Glutamatergic neuron (in vitro differentiated cells): ENCODE measurements around the gene ZNF782. TPM values are rescaled to one million over a fixed set of nuclear protein-coding genes. Genes with fewer than 3 reads are reported as not detected.
"Not testable (repeated sequence)": the region's sequence is repeated elsewhere in the genome, so short reads cannot be mapped to it uniquely, and the experiment has no call there.

Experiments used
- DNase-seq: peaks from one replicate; pipeline ENCODE4 v3.0.0; 2022
- H3K27ac Mint-ChIP-seq: one replicate; pipeline ENCODE4 v1.8.0; 2020; ENCODE audit warnings: mild to moderate bottlenecking, mixed read lengths, inconsistent platforms; ENCODE audit not compliant: unreplicated experiment
- H3K27me3 Mint-ChIP-seq: one replicate; pipeline ENCODE4 v1.8.0; 2020; ENCODE audit warnings: mild to moderate bottlenecking, moderate library complexity, mixed read lengths, inconsistent platforms; ENCODE audit not compliant: unreplicated experiment
- H3K36me3 Mint-ChIP-seq: one replicate; pipeline ENCODE4 v1.8.0; 2020; ENCODE audit warnings: mild to moderate bottlenecking, mixed read lengths, inconsistent platforms; ENCODE audit not compliant: unreplicated experiment
- H3K4me1 Mint-ChIP-seq: one replicate; pipeline ENCODE4 v1.8.0; 2020; ENCODE audit warnings: mild to moderate bottlenecking, low read depth, mixed read lengths, inconsistent platforms; ENCODE audit not compliant: unreplicated experiment
- H3K4me3 Mint-ChIP-seq: one replicate; pipeline ENCODE4 v1.8.0; 2020; ENCODE audit warnings: mild to moderate bottlenecking, mixed read lengths, inconsistent platforms; ENCODE audit not compliant: unreplicated experiment
- H3K9me3 Mint-ChIP-seq: one replicate; pipeline ENCODE4 v1.8.0; 2020; ENCODE audit warnings: mild to moderate bottlenecking, moderate library complexity, mixed read lengths, inconsistent platforms; ENCODE audit not compliant: unreplicated experiment
- CTCF ChIP-seq: fragments of 200-600 bp; sonication (generic); IDR thresholded peaks from one replicate; pipeline ENCODE4 v1.5.0; 2021; ENCODE audit not compliant: partially characterized antibody, unreplicated experiment
- total RNA-seq: library from RNA; stranded (reverse); fragmentation: NEBNext Ultra II Directional; extraction: Animal tissue kit (Norgen Biotek cat#: 25700); gene quantifications from one replicate; pipeline ENCODE4 v1.2.1, GENCODE V29; 2021; ENCODE audit not compliant: unreplicated experiment

The ZNF782 gene
- total RNA-seq, 1 donor from 2014 or later: 4.9 TPM

- no peak overlapping the region for H3K4me3 Mint-ChIP-seq
- H3K4me1 Mint-ChIP-seq: peaks cover 3% of the 10 kb centered on the region
- no peak overlapping the region for H3K27ac Mint-ChIP-seq
- peaks cover 2% of the 10 kb centered on the region for H3K9me3 Mint-ChIP-seq
- TF ChIP-seq CTCF: no peak
- peaks cover 6% of the 10 kb centered on the region for H3K27me3 Mint-ChIP-seq
- DNase-seq: no peak
- no peaks in the 10 kb centered on the region for H3K36me3 Mint-ChIP-seq
Observed at GRCh38 chr9:96874201-96874785, 20.0 kb upstream of the ZNF782 start.

GRCh38 chr9:96871176-96871575 is 16.9 kb upstream of the ZNF782 start:
- Mint-ChIP-seq H3K27ac (no peak overlapping the region), H3K4me1 (peaks cover 3% of the 10 kb centered on the region), H3K27me3 (peaks cover 3% of the 10 kb centered on the region), H3K4me3 (no peak overlapping the region), H3K36me3 (no peaks in the 10 kb centered on the region), H3K9me3 (peaks cover 2% of the 10 kb centered on the region)
- TF ChIP-seq CTCF: no peak
- DNase-seq: no peak

GRCh38 chr9:96868709-96869108 is 14.4 kb upstream of the ZNF782 start:
- TF ChIP-seq CTCF: no peak
- Mint-ChIP-seq H3K4me1 (no peaks in the 10 kb centered on the region), H3K36me3 (peaks cover 9% of the 10 kb centered on the region), H3K9me3 (peaks cover 1% of the 10 kb centered on the region), H3K4me3 (no peak overlapping the region), H3K27ac (no peak overlapping the region), H3K27me3 (no peaks in the 10 kb centered on the region)
- DNase-seq: no peak

- Mint-ChIP-seq H3K36me3 (peaks cover 9% of the 10 kb centered on the region), H3K9me3 (peaks cover 1% of the 10 kb centered on the region), H3K4me1 (no peaks in the 10 kb centered on the region), H3K27me3 (no peaks in the 10 kb centered on the region), H3K27ac (no peak overlapping the region), H3K4me3 (no peak overlapping the region)
- no peak for DNase-seq
- TF ChIP-seq CTCF: no peak
Observed at GRCh38 chr9:96867079-96867804, 12.9 kb upstream of the ZNF782 start.

- not testable (repeated sequence) for H3K4me1 Mint-ChIP-seq, DNase-seq, H3K27ac Mint-ChIP-seq, H3K4me3 Mint-ChIP-seq, H3K27me3 Mint-ChIP-seq, H3K9me3 Mint-ChIP-seq, H3K36me3 Mint-ChIP-seq
Observed at GRCh38 chr9:96865240-96865639, 10.9 kb upstream of the ZNF782 start.
